Chondrocyte (in vitro differentiated cells): ENCODE measurements around the gene FAM114A2. TPM values are rescaled to one million over a fixed set of nuclear protein-coding genes. Genes with fewer than 3 reads are reported as not detected.

Source experiments
- DNase-seq: peaks from one replicate; pipeline ENCODE4 v3.0.0; 2021; ENCODE audit warnings: mixed read lengths, low spot score
- H3K27ac Mint-ChIP-seq: one replicate; pipeline ENCODE4 v1.8.0; 2021; ENCODE audit warnings: mild to moderate bottlenecking, moderate library complexity, mixed read lengths; ENCODE audit not compliant: unreplicated experiment
- H3K27me3 Mint-ChIP-seq: 2 replicates; pipeline ENCODE4 v1.8.0; 2021; ENCODE audit warnings: low read depth, mixed read lengths
- H3K36me3 Mint-ChIP-seq: 2 replicates; pipeline ENCODE4 v1.8.0; 2021; ENCODE audit warnings: low read depth, mixed read lengths
- H3K4me1 Mint-ChIP-seq: 2 replicates; pipeline ENCODE4 v1.8.0; 2021; ENCODE audit warnings: low read depth, mild to moderate bottlenecking, mixed read lengths
- H3K4me3 Mint-ChIP-seq: one replicate; pipeline ENCODE4 v1.8.0; 2021; ENCODE audit warnings: mild to moderate bottlenecking, moderate library complexity, mixed read lengths; ENCODE audit not compliant: unreplicated experiment
- H3K9me3 Mint-ChIP-seq: 2 replicates; pipeline ENCODE4 v1.8.0; 2021; ENCODE audit warnings: low read depth, mixed read lengths
- total RNA-seq: library from RNA; stranded (reverse); gene quantifications from 3 replicates; pipeline ENCODE4 v1.2.1, GENCODE V29; 2021
- TF ChIP-seq, protein P1 (sequence below): fragments of 200-600 bp; sonication (generic); IDR thresholded peaks from 2 replicates; pipeline ENCODE4 v1.5.0; 2021; ENCODE audit warnings: antibody characterized with exemption, mild to moderate bottlenecking, moderate library complexity

The FAM114A2 gene
- total RNA-seq, 1 donor from 2014 or later: 31.5 TPM

DNA sequence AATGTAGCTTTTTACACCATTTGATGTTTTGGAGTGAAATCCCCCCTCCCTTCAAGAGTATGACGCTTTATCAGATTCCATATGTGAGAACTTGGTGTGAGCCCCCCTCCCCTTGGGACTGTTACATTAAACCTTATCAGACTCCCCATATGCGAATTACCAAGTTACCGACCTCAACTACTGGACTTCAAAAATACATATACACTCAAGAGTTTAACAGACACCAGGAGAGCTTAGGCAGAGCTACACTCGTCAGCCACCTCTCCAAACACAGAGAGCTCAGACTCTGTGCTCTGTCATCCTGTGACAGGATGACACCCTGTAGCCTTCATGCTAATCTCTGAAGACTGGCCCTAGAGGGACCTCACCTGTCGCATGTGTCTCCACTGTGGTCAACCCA lies 50.2 kb downstream of the FAM114A2 start:
- TF ChIP-seq, protein P1, sequence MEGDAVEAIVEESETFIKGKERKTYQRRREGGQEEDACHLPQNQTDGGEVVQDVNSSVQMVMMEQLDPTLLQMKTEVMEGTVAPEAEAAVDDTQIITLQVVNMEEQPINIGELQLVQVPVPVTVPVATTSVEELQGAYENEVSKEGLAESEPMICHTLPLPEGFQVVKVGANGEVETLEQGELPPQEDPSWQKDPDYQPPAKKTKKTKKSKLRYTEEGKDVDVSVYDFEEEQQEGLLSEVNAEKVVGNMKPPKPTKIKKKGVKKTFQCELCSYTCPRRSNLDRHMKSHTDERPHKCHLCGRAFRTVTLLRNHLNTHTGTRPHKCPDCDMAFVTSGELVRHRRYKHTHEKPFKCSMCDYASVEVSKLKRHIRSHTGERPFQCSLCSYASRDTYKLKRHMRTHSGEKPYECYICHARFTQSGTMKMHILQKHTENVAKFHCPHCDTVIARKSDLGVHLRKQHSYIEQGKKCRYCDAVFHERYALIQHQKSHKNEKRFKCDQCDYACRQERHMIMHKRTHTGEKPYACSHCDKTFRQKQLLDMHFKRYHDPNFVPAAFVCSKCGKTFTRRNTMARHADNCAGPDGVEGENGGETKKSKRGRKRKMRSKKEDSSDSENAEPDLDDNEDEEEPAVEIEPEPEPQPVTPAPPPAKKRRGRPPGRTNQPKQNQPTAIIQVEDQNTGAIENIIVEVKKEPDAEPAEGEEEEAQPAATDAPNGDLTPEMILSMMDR: no peak
- no peak overlapping the region for H3K27ac Mint-ChIP-seq
- H3K4me3 Mint-ChIP-seq: no peak overlapping the region
- peaks cover 11% of the 10 kb centered on the region for H3K36me3 Mint-ChIP-seq
- no peak for DNase-seq
- H3K27me3 Mint-ChIP-seq: peaks cover under 1% of the 10 kb centered on the region
- no peaks in the 10 kb centered on the region for H3K4me1 Mint-ChIP-seq
- no peaks in the 10 kb centered on the region for H3K9me3 Mint-ChIP-seq

DNA sequence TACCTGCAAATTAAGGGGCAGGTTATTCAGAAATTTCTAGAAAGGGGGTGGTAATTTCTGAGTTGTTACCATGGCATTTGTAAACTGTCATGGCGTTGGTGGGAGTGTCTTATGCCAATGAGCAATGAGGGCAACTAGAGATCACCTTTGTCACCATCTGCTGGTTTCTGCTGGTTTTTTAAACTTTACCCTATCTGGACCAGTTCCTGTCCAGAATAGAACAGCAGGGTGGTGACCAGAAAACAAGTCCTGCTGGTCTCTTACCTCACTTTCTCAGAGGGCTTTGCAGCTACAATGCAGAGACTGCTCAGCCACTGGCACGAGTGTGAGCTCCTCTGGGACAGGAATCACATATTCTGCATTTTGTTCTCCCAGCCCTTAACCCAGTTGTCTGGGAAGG lies 51.4 kb downstream of the FAM114A2 start:
- TF ChIP-seq, protein P1: no peak
- no peaks in the 10 kb centered on the region for H3K9me3 Mint-ChIP-seq
- no peaks in the 10 kb centered on the region for H3K4me1 Mint-ChIP-seq
- no peak for DNase-seq
- peaks cover 3% of the 10 kb centered on the region for H3K27me3 Mint-ChIP-seq
- no peak overlapping the region for H3K4me3 Mint-ChIP-seq
- H3K27ac Mint-ChIP-seq: no peak overlapping the region
- H3K36me3 Mint-ChIP-seq: peaks cover 7% of the 10 kb centered on the region

DNA sequence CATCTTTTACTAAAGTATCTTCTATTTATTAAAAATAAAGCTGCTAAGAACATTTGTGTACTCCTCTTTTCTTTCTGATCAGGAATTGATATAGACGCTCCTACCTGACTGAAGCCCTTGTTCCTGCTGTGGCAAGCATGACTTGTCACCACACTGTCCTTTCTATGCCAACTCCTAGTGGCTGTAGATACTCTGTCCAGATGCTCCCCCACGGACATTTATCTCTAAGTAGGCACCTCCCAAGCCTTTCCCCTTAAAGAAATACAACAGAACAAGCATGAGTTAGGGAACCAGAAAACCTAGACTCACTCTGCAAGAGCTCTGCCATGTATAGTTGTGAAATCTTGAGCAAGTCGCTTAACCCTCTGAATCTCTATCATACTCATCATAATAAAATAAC lies 53.2 kb downstream of the FAM114A2 start:
- Mint-ChIP-seq H3K36me3 (peaks cover 3% of the 10 kb centered on the region), H3K27me3 (peaks cover 3% of the 10 kb centered on the region), H3K4me1 (no peaks in the 10 kb centered on the region), H3K9me3 (no peaks in the 10 kb centered on the region), H3K27ac (no peak overlapping the region), H3K4me3 (no peak overlapping the region)
- TF ChIP-seq, protein P1: no peak
- no peak for DNase-seq

DNA sequence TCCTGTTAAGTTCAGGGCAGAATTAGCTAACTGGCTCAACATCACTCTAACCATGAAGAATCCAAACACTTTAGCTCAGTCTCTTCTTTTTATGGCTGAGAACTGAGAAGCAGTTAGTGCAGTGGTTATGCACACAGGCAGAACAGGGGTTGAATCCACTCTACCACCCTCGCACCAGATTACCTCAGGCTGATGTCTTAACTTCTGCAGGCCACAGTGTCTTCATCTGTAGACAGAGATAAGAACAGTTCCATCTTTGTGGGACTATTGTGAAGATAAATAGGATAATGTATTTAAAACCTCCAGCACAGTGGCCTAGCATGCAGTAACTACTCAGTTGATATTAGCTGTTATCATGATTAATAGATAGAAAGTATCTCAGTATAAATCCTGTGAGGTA lies 54.8 kb downstream of the FAM114A2 start:
- no peak for DNase-seq
- TF ChIP-seq, protein P1: no peak
- H3K36me3 Mint-ChIP-seq: no peaks in the 10 kb centered on the region
- no peaks in the 10 kb centered on the region for H3K4me1 Mint-ChIP-seq
- peaks cover 6% of the 10 kb centered on the region for H3K27me3 Mint-ChIP-seq
- no peak overlapping the region for H3K27ac Mint-ChIP-seq
- H3K4me3 Mint-ChIP-seq: no peak overlapping the region
- H3K9me3 Mint-ChIP-seq: no peaks in the 10 kb centered on the region

DNA sequence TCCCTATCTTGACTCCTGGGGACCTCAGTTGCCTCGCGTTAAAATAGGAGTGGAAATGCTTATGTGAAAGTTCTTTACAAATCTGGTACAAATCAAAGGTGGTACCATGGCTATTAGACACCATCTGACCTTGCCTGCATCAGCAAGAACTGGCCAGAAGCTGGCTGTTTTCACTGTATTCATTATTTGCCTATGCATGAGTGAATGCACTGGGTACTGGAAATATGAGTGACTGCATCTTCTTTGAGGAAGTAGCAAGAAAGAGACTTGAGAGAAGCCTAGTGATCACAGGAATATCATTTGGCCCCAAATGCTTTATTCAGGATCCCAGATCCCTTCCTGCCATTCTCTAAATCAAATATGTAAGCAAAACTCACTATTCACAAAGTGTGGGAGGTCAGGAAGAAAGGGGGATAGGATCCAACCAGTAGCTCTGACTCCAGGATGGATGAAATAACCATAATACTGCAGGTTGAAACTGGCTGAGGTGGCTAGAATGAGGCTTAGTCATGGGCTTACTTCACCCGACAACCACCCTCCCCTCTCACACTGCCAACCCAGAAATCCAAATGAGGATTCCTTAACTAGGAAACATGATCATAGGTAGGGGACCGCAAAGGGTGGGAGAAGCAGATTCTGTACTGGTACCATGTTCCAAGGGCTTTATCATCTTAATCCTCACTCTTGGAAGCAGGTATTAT lies 56.7 kb downstream of the FAM114A2 start:
- Mint-ChIP-seq H3K4me3 (no peak overlapping the region), H3K27ac (no peak overlapping the region), H3K36me3 (no peaks in the 10 kb centered on the region), H3K27me3 (peaks cover 11% of the 10 kb centered on the region), H3K4me1 (no peaks in the 10 kb centered on the region), H3K9me3 (no peaks in the 10 kb centered on the region)
- no peak for DNase-seq
- TF ChIP-seq, protein P1: no peak
